Heart right ventricle (tissue), 16 donors: ENCODE data around the gene NBEA. TPM values are rescaled to one million over a fixed set of nuclear protein-coding genes. Genes with fewer than 3 reads are reported as not detected.

ENCODE experiments used
- ATAC-seq, 8 donors: fragments of 200-7000 bp; cut with Tn5 transposase; one replicate each; pipeline ENCODE4 v1.9.1; 2020; ENCODE audit warnings: mild to moderate bottlenecking in 8 of 8, moderate library complexity in 8 of 8, moderate number of reproducible peaks in 1 of 8
- DNase-seq, 2 donors: peaks; one replicate each; pipeline ENCODE4 v3.0.0-alpha.2; 2020
- H3K27ac ChIP-seq, 10 donors: fragments of 200-600 bp; sonication (generic) in 2 of 10; one replicate each; pipeline versions ENCODE4 v1.5.0 to v1.8.0; 2020 to 2022; ENCODE audit warnings: mild to moderate bottlenecking in 3 of 10
- H3K27me3 ChIP-seq, 7 donors: fragments of 200-600 bp; one replicate each; pipeline ENCODE4 v1.8.0; 2021 to 2022; ENCODE audit warnings: mild to moderate bottlenecking in 2 of 7
- H3K36me3 ChIP-seq, 9 donors: fragments of 200-600 bp; sonication (generic) in 1 of 9; one replicate each; pipeline versions ENCODE4 v1.5.0 to v1.8.0; 2020 to 2022; ENCODE audit warnings: mild to moderate bottlenecking in 2 of 9
- H3K4me1 ChIP-seq, 9 donors: fragments of 200-600 bp; sonication (generic) in 1 of 9; one replicate each; pipeline versions ENCODE4 v1.5.0 to v1.8.0; 2020 to 2022; ENCODE audit warnings: mild to moderate bottlenecking in 4 of 9
- H3K4me3 ChIP-seq, 10 donors: fragments of 200-600 bp; sonication (generic) in 2 of 10; one replicate each; pipeline versions ENCODE4 v1.5.0 to v1.8.0; 2020 to 2022; ENCODE audit warnings: mild to moderate bottlenecking in 7 of 10, moderate library complexity in 2 of 10
- H3K9me3 ChIP-seq, 11 donors: fragments of 200-600 bp in 10 of 11; sonication (generic) in 2 of 11; one replicate each; pipeline versions ENCODE4 v1.5.0 to v1.8.0; 2013 to 2022; ENCODE audit warnings: mild to moderate bottlenecking in 2 of 11, control low read depth in 1 of 11, moderate library complexity in 1 of 11
- CTCF ChIP-seq, 9 donors: fragments of 200-600 bp; sonication (generic) in 2 of 9; IDR thresholded peaks; one replicate each; pipeline versions ENCODE4 v1.5.0 to v1.8.0; 2021 to 2022; ENCODE audit warnings: antibody characterized with exemption in 9 of 9, mild to moderate bottlenecking in 5 of 9, moderate library complexity in 1 of 9
- WGBS, 2 donors: extraction: QIAGEN DNeasy Blood & Tissue Kit; methylation state at CpG; one replicate each; pipeline ENCODE4 v1.1.7; 2013; ENCODE audit warnings: inconsistent platforms in 1 of 2; 5-methylcytosine and 5-hydroxymethylcytosine counted together
- intact Hi-C, 10 donors: fragments of 100-400 bp; cut with DNase I; formaldehyde crosslinking; loops; one replicate each; pipeline versions ENCODE4 v1.11.1 to v1.14.2; 2022
- polyA plus RNA-seq, 2 donors: library from polyadenylated mRNA; stranded (reverse); fragments of 200-250 nt; gene quantifications; one replicate each; pipeline ENCODE4 v1.2.3, GENCODE V29; 2013
- total RNA-seq, 10 donors: library from RNA; stranded (reverse); fragmentation: NEBNext Ultra II Directional in 3 of 10; extraction: Animal tissue kit (Norgen Biotek cat#: 25700) in 3 of 10; gene quantifications; one replicate each; pipeline versions ENCODE4 v1.2.1 to v1.2.4, GENCODE V29; 2021 to 2023
- donor health status: Arrhythmogenic right ventricular cardiomyopathy.
- donor health status: ischemic (EF 13 %, LVEDD 7.1; RV severe dilation, severe dysfunction).
- donor health status: healthy with polysubstance abuse.
- donor health status: DM: no; HTN: yes; CAD: no.
- donor health status: DM: no; HTN: no; CAD: no.
- donor health status: ischemic (EF 25% LVEDD 6.9; RV normal size, moderate dysfunction).
- donor health status: ischemic (EF 25% LVEDD 5.7; RV mildly dilated, moderate dysfunction).
- donor health status: healthy.
- donor health status: DM: yes; HTN: yes; CAD: no.
- donor health status: Ischemic cardiomyopathy.
- donor health status: ischemic (EF 35%, LVEDD 5.7; RV mildly dilated, moderate dysfunction).
- donor health status: nonischemic (EF 11% LVEDD 7.7; RV severe dilation, severe dysfunction).
- donor health status: DM: yes; HTN: yes; CAD: no.
- donor health status: PGD.
- donor health status: ischemic (EF 29% LVEDD 5.4; RV normal size, mild dysfunction).
- donor health status: nonischemic (EF 23%, LVEDD 6.1; RV moderate dilation, normal function).

Gene NBEA
- total and polyA plus RNA-seq, 12 donors, result 4.3 to 30.6 (median 24.5) TPM

GRCh38 chr13:35146686-35147085, 204.6 kb downstream of the NBEA start:
- Histone ChIP-seq H3K4me3 (no peak overlapping the region), H3K27ac (no peak overlapping the region), H3K36me3 (peaks cover 0 to 10% (median 0%) of the 10 kb centered on the region in 9 donors), H3K9me3 (no peaks in the 10 kb centered on the region), H3K27me3 (no peaks in the 10 kb centered on the region), H3K4me1 (peaks cover 0 to 10% (median 0%) of the 10 kb centered on the region in 9 donors)
- ATAC-seq (no peak), DNase-seq (no peak)
- 75 to 81% methylated on average over 1 of the region's 1 CpG for WGBS, 2 donors
- intact Hi-C loops, result no loop called here
- TF ChIP-seq CTCF (IDR thresholded peaks at IDR 0.05), result no peak

- H3K4me1 ChIP-seq, result peaks cover 0 to 13% (median 2%) of the 10 kb centered on the region in 9 donors
- H3K27me3 ChIP-seq, result no peaks in the 10 kb centered on the region
- H3K9me3 ChIP-seq, result no peaks in the 10 kb centered on the region
- intact Hi-C loops, result loop anchor here in 9 of 10 donors (5.0 to 10.0 kb wide), 7 partner anchors 212 to 1355 kb away; partner anchors contain the start of gene NBEA (in 3 of the 9)
- no peak overlapping the region for H3K4me3 ChIP-seq
- DNase-seq, result peak in 1 of 2 donors; percentile 42
- ATAC-seq, result peak in 6 of 8 donors; percentile 29 to 67 (median 56)
- H3K36me3 ChIP-seq, result peaks cover 0 to 17% (median 0%) of the 10 kb centered on the region in 9 donors
- TF ChIP-seq CTCF (IDR thresholded peaks at IDR 0.05), result peak; percentile 57 to 85 (median 74)
- 39 to 49% methylated on average over 3 of the region's 3 CpGs for WGBS, 2 donors
- H3K27ac ChIP-seq, result no peak overlapping the region
Measured at GRCh38 chr13:35157143-35157755, 215.2 kb downstream of the NBEA start.

GRCh38 chr13:35159041-35159440, 217.0 kb downstream of the NBEA start:
- Histone ChIP-seq H3K27ac (peak overlapping the region in 1 of 10 donors; percentile 7), H3K36me3 (peaks cover 0 to 17% (median 0%) of the 10 kb centered on the region in 9 donors), H3K4me1 (peaks cover 0 to 13% (median 7%) of the 10 kb centered on the region in 9 donors), H3K9me3 (no peaks in the 10 kb centered on the region), H3K27me3 (no peaks in the 10 kb centered on the region), H3K4me3 (no peak overlapping the region)
- DNase-seq (no peak), ATAC-seq (no peak)
- intact Hi-C loops, result loop anchor here in 9 of 10 donors (2.0 to 10.0 kb wide), 8 partner anchors 214 to 1357 kb away; partner anchors contain the start of gene NBEA (in 3 of the 9)
- TF ChIP-seq CTCF (IDR thresholded peaks at IDR 0.05), result no peak
- 55 to 64% methylated on average over 5 of the region's 5 CpGs for WGBS, 2 donors

GRCh38 chr13:35160896-35161295, 218.8 kb downstream of the NBEA start:
- intact Hi-C loops, result loop anchor here in 3 of 10 donors (5.0 to 10.0 kb wide), 5 partner anchors 1076 to 1366 kb away; no protein-coding TSS in a partner anchor
- TF ChIP-seq CTCF (IDR thresholded peaks at IDR 0.05), result no peak
- H3K4me3 ChIP-seq, result no peak overlapping the region
- peaks cover 0 to 17% (median 0%) of the 10 kb centered on the region in 9 donors for H3K36me3 ChIP-seq
- 54 to 65% methylated on average over 3 of the region's 3 CpGs for WGBS, 2 donors
- peaks cover 0 to 10% (median 4%) of the 10 kb centered on the region in 9 donors for H3K4me1 ChIP-seq
- no peak for DNase-seq
- H3K27ac ChIP-seq, result no peak overlapping the region
- ATAC-seq, result no peak
- no peaks in the 10 kb centered on the region for H3K27me3 ChIP-seq
- H3K9me3 ChIP-seq, result no peaks in the 10 kb centered on the region
